Neural crest cell (in vitro differentiated cells): ENCODE results near the gene OR4N5. TPM values are rescaled to one million over a fixed set of nuclear protein-coding genes. Genes with fewer than 3 reads are reported as not detected.
"Not testable (repeated sequence)": the region's sequence is repeated elsewhere in the genome, so short reads cannot be mapped to it uniquely, and the experiment has no call there.

Source experiments
- DNase-seq: peaks from one replicate; pipeline ENCODE4 v3.0.0; 2021; ENCODE audit warnings: low read depth, mixed read lengths, low spot score
- H3K27ac Mint-ChIP-seq: one replicate; pipeline ENCODE4 v1.8.0; 2021; ENCODE audit warnings: mild to moderate bottlenecking, mixed read lengths; ENCODE audit not compliant: unreplicated experiment
- H3K27me3 Mint-ChIP-seq: 2 replicates; pipeline ENCODE4 v1.8.0; 2021; ENCODE audit warnings: low read depth, mild to moderate bottlenecking, mixed read lengths
- H3K36me3 Mint-ChIP-seq: 2 replicates; pipeline ENCODE4 v1.8.0; 2021; ENCODE audit warnings: low read depth, mild to moderate bottlenecking, mixed read lengths
- H3K4me1 Mint-ChIP-seq: 2 replicates; pipeline ENCODE4 v1.8.0; 2021; ENCODE audit warnings: mixed read lengths
- H3K4me3 Mint-ChIP-seq: one replicate; pipeline ENCODE4 v1.8.0; 2021; ENCODE audit warnings: mild to moderate bottlenecking, mixed read lengths
- H3K9me3 Mint-ChIP-seq: 2 replicates; pipeline ENCODE4 v1.8.0; 2021; ENCODE audit warnings: mixed read lengths
- total RNA-seq: library from RNA; stranded (reverse); gene quantifications from 2 replicates; pipeline ENCODE4 v1.2.1, GENCODE V29; 2021
- TF ChIP-seq, protein P1 (sequence below): fragments of 200-600 bp; sonication (generic); conservative IDR thresholded peaks from 2 replicates; pipeline ENCODE4 v1.5.0; 2021; ENCODE audit warnings: antibody characterized with exemption, mild to moderate bottlenecking

OR4N5 gene
- total RNA-seq, 1 donor from 2014 or later, result not detected

DNA sequence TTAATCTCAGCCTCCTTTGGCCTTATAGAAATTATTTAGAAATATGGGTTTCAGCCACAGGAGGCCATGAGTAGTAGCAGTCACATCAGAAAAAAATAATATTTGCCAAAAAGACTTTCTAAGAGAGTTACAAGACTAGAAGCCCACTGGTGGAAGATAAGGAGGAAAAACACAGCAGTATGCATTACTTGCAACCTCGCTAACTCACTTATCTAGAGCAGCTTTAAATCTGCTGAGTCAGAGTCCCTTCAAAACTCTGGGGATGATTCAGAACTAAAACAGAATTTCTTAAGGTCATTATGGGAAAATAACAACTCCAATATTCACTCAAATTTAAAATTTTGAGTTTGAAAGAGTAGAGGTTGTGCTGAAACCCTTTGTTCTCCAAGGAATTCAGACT lies 21.9 kb upstream of the OR4N5 start:
- H3K27ac Mint-ChIP-seq, result no peak overlapping the region
- no peaks in the 10 kb centered on the region for H3K27me3 Mint-ChIP-seq
- DNase-seq, result no peak
- peaks cover 6% of the 10 kb centered on the region for H3K36me3 Mint-ChIP-seq
- H3K4me1 Mint-ChIP-seq, result no peaks in the 10 kb centered on the region
- TF ChIP-seq, protein P1, sequence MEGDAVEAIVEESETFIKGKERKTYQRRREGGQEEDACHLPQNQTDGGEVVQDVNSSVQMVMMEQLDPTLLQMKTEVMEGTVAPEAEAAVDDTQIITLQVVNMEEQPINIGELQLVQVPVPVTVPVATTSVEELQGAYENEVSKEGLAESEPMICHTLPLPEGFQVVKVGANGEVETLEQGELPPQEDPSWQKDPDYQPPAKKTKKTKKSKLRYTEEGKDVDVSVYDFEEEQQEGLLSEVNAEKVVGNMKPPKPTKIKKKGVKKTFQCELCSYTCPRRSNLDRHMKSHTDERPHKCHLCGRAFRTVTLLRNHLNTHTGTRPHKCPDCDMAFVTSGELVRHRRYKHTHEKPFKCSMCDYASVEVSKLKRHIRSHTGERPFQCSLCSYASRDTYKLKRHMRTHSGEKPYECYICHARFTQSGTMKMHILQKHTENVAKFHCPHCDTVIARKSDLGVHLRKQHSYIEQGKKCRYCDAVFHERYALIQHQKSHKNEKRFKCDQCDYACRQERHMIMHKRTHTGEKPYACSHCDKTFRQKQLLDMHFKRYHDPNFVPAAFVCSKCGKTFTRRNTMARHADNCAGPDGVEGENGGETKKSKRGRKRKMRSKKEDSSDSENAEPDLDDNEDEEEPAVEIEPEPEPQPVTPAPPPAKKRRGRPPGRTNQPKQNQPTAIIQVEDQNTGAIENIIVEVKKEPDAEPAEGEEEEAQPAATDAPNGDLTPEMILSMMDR, result no peak
- peaks cover 23% of the 10 kb centered on the region for H3K9me3 Mint-ChIP-seq
- no peak overlapping the region for H3K4me3 Mint-ChIP-seq

GRCh38 chr14:20118795-20119194 lies 19.8 kb upstream of the OR4N5 start:
- Mint-ChIP-seq H3K9me3 (peaks cover 36% of the 10 kb centered on the region), H3K27me3 (no peaks in the 10 kb centered on the region), H3K27ac (no peak overlapping the region), H3K4me3 (no peak overlapping the region), H3K36me3 (peaks cover 8% of the 10 kb centered on the region), H3K4me1 (no peaks in the 10 kb centered on the region)
- DNase-seq, result no peak
- TF ChIP-seq, protein P1, result no peak

- H3K27ac Mint-ChIP-seq, result no peak overlapping the region
- peaks cover 31% of the 10 kb centered on the region for H3K9me3 Mint-ChIP-seq
- H3K27me3 Mint-ChIP-seq, result no peaks in the 10 kb centered on the region
- DNase-seq, result no peak
- H3K4me3 Mint-ChIP-seq, result no peak overlapping the region
- H3K4me1 Mint-ChIP-seq, result no peaks in the 10 kb centered on the region
- H3K36me3 Mint-ChIP-seq, result no peaks in the 10 kb centered on the region
- TF ChIP-seq, protein P1, result no peak
Measured at GRCh38 chr14:20143911-20144310, 5.3 kb downstream of the OR4N5 start.

DNA sequence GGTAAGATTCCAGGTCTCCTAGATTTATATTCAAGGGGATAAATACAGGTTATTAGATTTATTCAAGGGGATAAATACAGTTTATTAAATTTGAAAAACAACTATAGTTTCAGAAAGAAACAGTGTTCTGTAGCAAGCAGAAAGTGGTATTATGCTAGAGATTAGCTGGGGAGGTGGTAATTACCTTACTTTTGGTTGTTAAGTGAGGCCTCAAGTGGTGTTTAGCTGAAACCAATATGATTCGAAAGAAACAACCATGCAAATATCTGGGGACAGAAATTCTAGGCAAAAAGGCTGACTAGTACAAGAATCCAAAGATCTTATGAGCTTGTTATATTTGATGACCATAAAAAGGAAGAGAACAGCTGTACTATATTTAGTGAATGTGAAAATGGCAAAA lies 6.2 kb downstream of the OR4N5 start:
- H3K4me1 Mint-ChIP-seq, result no peaks in the 10 kb centered on the region
- no peaks in the 10 kb centered on the region for H3K36me3 Mint-ChIP-seq
- DNase-seq, result no peak
- TF ChIP-seq, protein P1, result no peak
- H3K27ac Mint-ChIP-seq, result no peak overlapping the region
- H3K9me3 Mint-ChIP-seq, result peaks cover 30% of the 10 kb centered on the region
- H3K27me3 Mint-ChIP-seq, result no peaks in the 10 kb centered on the region
- no peak overlapping the region for H3K4me3 Mint-ChIP-seq

GRCh38 chr14:20164462-20164861 lies 25.8 kb downstream of the OR4N5 start:
- TF ChIP-seq, protein P1, result no peak
- Mint-ChIP-seq H3K36me3 (peaks cover 6% of the 10 kb centered on the region), H3K27ac (no peak overlapping the region), H3K4me1 (no peaks in the 10 kb centered on the region), H3K9me3 (peaks cover 25% of the 10 kb centered on the region), H3K27me3 (no peaks in the 10 kb centered on the region), H3K4me3 (no peak overlapping the region)
- no peak for DNase-seq

DNA sequence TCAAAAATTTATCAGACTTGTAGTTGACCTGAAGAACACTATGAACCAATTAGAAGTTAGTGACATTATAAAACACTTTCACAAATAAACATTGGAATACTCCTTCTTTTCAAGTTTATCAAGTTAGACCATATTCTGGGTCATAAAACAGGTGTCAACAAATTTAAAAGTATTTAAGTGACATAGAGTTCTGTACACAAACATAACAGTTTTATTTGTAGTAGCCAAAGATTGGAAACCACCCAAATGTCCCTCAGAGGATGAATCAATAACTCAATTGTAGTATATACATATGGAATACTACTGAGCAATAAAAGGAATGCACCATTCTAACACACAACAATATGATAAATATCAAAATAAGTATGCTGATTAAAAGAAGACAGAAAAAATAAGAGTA lies 28.5 kb downstream of the OR4N5 start:
- Mint-ChIP-seq H3K9me3 (peaks cover 23% of the 10 kb centered on the region), H3K27ac (no peak overlapping the region), H3K27me3 (no peaks in the 10 kb centered on the region), H3K4me3 (no peak overlapping the region), H3K4me1 (no peaks in the 10 kb centered on the region), H3K36me3 (peaks cover 7% of the 10 kb centered on the region)
- TF ChIP-seq, protein P1, result no peak
- no peak for DNase-seq

DNA sequence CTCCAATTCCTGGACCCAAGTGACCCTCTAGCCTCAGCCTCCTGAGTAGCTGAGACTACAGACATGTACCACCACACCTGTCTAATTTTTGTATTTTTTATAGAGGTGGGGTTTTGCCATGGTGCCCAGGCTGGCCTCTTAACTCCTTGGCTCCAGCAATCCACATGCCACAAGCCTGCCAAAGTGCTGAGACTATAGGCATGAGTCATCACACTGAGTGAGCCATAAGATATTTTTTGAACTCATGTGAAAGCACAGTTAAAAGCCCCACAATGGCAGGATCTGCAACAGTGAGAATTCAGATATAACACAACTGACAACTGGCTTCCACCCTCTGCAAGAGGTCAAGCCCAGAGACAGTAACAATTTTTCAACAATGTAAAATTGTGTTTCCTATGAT lies 31.2 kb downstream of the OR4N5 start:
- not testable (repeated sequence) for H3K36me3 Mint-ChIP-seq, H3K4me1 Mint-ChIP-seq
- peaks cover 17% of the 10 kb centered on the region for H3K9me3 Mint-ChIP-seq

GRCh38 chr14:20174205-20174604 lies 35.6 kb downstream of the OR4N5 start:
- not testable (repeated sequence) for H3K27me3 Mint-ChIP-seq, H3K4me1 Mint-ChIP-seq, H3K36me3 Mint-ChIP-seq, H3K4me3 Mint-ChIP-seq, DNase-seq, H3K27ac Mint-ChIP-seq
- peaks cover 22% of the 10 kb centered on the region for H3K9me3 Mint-ChIP-seq

More for the DNA sequence above, 31.2 kb downstream of the OR4N5 start:
- not testable (repeated sequence) for DNase-seq, H3K4me3 Mint-ChIP-seq, H3K27me3 Mint-ChIP-seq, H3K27ac Mint-ChIP-seq
